ENCODE data around the gene GLP2R. TPM values are rescaled to one million over a fixed set of nuclear protein-coding genes. Genes with fewer than 3 reads are reported as not detected.

GLP2R gene
- total RNA-seq, 4 donors from 2014 or later: 7.2 to 17.2 (median 12.2) TPM

DNA sequence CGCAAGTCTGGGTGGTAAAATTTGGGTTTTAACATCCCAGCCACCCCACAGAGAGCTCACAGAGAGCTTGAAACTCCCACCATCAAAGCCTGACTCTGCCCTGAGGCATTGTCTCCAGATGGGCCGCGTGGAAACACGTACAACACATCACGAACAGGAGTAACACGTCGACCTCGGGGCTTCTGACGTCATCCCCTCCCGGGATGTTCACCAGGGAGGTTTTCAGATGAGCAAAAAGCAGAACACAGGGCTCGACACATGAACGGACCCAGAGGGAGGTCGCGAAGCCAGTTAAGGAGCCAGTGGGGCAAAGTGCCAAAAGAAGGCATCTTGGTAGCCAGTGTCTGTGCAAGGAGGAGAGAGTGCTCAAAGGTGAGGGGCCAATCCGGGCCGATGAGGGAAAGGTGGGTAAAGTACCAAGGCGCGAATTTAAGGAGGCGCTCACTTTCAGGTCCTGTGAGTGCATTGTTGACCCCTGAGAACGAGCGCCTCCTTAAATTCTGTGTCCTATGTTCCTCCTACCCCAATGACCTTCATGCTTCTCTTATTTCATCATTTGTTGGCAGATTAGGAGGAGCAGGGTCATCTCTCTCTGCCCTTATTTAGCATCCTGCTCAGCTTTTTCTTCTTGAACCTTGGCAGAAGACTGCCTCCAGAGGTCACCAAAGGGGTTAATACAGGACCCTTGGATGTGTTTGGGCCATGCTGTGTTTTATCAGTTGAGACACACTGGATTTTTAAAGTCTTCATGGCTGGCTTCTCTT, 73.7 kb downstream of the GLP2R start:
- Histone ChIP-seq H3K36me3 (no peaks in the 10 kb centered on the region), H3K27ac (peak overlapping the region in 2 of 4 donors; percentile 40 to 76), H3K4me3 (no peak overlapping the region), H3K27me3 (no peaks in the 10 kb centered on the region), H3K9me3 (no peaks in the 10 kb centered on the region), H3K4me1 (peaks cover 0 to 3% (median 0%) of the 10 kb centered on the region in 4 donors)
- WGBS, 2 donors (ENCODE audit: low coverage in 1 of 2): 81% methylated on average over 12 to 21 of the region's 21 CpGs
- intact Hi-C loops (cut with DNase I; ENCODE audit: low total_unique reads) (no loop called here), in situ Hi-C loops (cut with MboI; ENCODE audit: low pct_ligation_motif_present in 1 of 4, low pct_unique_long_range_greater_than_20kb in 1 of 4, low sequenced_read_pairs in 3 of 4) (loop anchor here in 2 of 4 donors (25.0 kb wide), 2 partner anchors 162 to 713 kb away; no protein-coding TSS in a partner anchor)
- no peak for TF ChIP-seq POLR2A (IDR thresholded peaks at IDR 0.05)
- DNase-seq: no peak

DNA sequence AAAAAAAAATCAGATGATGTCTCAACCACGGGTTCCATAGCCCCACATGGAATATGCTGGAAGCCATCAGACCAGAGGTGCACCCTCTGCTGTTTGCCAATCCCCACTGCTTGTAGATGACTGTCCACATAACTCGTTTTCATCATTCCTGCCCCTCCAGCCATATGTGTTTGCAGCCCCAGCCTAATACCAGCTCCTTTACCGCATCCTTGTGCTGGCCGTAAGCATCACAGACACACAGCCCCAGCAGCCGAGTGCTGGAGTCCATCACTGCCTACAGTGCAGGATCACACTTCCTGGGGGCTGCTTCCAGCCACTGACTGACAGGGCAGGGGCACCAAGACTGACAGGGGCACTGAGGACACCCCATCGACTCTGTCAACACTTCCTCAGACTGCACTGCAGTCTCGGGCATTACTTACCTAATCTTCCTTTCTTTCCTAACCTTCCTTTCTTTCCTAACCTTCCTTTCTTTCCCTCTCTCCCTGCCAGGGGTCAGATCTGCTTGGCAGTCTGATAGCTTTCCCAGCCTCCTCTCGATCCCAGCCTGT, 74.4 kb downstream of the GLP2R start:
- Histone ChIP-seq H3K27ac (peak overlapping the region; percentile 19 to 76 (median 38)), H3K4me3 (no peak overlapping the region), H3K4me1 (peaks cover 0 to 3% (median 0%) of the 10 kb centered on the region in 4 donors), H3K36me3 (no peaks in the 10 kb centered on the region), H3K9me3 (no peaks in the 10 kb centered on the region), H3K27me3 (no peaks in the 10 kb centered on the region)
- no peak for TF ChIP-seq POLR2A (IDR thresholded peaks at IDR 0.05)
- TF ChIP-seq, protein P1, sequence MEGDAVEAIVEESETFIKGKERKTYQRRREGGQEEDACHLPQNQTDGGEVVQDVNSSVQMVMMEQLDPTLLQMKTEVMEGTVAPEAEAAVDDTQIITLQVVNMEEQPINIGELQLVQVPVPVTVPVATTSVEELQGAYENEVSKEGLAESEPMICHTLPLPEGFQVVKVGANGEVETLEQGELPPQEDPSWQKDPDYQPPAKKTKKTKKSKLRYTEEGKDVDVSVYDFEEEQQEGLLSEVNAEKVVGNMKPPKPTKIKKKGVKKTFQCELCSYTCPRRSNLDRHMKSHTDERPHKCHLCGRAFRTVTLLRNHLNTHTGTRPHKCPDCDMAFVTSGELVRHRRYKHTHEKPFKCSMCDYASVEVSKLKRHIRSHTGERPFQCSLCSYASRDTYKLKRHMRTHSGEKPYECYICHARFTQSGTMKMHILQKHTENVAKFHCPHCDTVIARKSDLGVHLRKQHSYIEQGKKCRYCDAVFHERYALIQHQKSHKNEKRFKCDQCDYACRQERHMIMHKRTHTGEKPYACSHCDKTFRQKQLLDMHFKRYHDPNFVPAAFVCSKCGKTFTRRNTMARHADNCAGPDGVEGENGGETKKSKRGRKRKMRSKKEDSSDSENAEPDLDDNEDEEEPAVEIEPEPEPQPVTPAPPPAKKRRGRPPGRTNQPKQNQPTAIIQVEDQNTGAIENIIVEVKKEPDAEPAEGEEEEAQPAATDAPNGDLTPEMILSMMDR (IDR thresholded peaks at IDR 0.05): no peak
- no peak for TF ChIP-seq EP300 (IDR thresholded peaks at IDR 0.05; ENCODE audit: low read depth)
- no peak for TF ChIP-seq POLR2AphosphoS5 (IDR thresholded peaks at IDR 0.05)
- intact Hi-C loops (cut with DNase I; ENCODE audit: low total_unique reads): no loop called here
- in situ Hi-C loops (cut with MboI; ENCODE audit: low pct_ligation_motif_present in 1 of 4, low pct_unique_long_range_greater_than_20kb in 1 of 4, low sequenced_read_pairs in 3 of 4): loop anchor here in 1 of 4 donors (25.0 kb wide), 1 partner anchor 712 kb away; no protein-coding TSS in a partner anchor
- 19 to 43% methylated on average over 6 to 8 of the region's 8 CpGs for WGBS, 2 donors (ENCODE audit: low coverage in 1 of 2)
- no peak for DNase-seq

DNA sequence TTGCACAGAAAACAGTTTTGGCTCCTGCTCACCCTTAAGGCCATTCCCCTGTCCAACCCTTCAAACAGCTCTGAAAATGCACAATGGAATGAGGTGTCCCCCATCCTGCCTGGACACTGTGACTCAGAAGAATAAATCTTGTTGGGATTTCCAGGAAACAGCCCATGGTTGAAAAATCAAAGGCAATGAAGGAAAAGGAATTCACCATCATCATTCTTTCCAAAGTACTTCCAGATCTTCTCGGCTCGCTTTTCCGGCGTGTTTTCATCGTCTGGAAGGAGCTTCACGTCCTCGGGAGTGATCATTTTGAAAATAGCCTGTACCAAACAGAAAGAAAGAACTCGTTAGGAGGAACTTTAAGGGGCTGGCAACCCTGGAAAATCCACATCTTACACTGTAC, 75.1 kb downstream of the GLP2R start:
- no peak for DNase-seq
- Histone ChIP-seq H3K4me1 (peaks cover 0 to 3% (median 0%) of the 10 kb centered on the region in 4 donors), H3K27ac (peak overlapping the region; percentile 19 to 76 (median 38)), H3K27me3 (no peaks in the 10 kb centered on the region), H3K36me3 (no peaks in the 10 kb centered on the region), H3K9me3 (no peaks in the 10 kb centered on the region), H3K4me3 (no peak overlapping the region)
- intact Hi-C loops (cut with DNase I; ENCODE audit: low total_unique reads): no loop called here
- WGBS, 2 donors (ENCODE audit: low coverage in 1 of 2): 60 to 63% methylated on average over 8 of the region's 8 CpGs
- in situ Hi-C loops (cut with MboI; ENCODE audit: low pct_ligation_motif_present in 1 of 4, low pct_unique_long_range_greater_than_20kb in 1 of 4, low sequenced_read_pairs in 3 of 4): loop anchor here in 1 of 4 donors (25.0 kb wide), 1 partner anchor 712 kb away; no protein-coding TSS in a partner anchor
- TF ChIP-seq POLR2AphosphoS5 (IDR thresholded peaks at IDR 0.05): peak in 1 of 3 donors; percentile 52
- TF ChIP-seq, protein P1 (IDR thresholded peaks at IDR 0.05): no peak

DNA sequence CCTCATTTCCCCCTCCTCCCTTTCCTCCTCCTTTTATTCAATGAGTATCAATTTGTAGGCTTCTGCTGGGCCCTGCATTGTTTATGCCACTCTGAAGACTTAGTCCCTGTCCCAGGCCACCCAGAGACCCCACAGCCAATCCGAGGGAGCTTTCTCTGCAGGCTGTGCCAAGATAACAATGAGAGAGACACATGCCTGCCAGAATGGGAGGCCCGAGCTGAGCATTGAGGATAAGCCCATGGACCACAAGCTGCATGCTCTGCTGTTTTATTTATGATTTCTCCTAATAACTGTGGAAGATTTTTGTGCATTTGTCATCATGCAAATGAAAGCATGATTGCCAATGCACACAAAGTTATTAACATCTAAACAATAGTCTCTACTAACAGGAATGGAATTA, 76.4 kb downstream of the GLP2R start:
- Histone ChIP-seq H3K27ac (peak overlapping the region in 2 of 4 donors; percentile 54 to 76), H3K4me1 (peaks cover 0 to 3% (median 0%) of the 10 kb centered on the region in 4 donors), H3K4me3 (no peak overlapping the region), H3K36me3 (no peaks in the 10 kb centered on the region), H3K27me3 (no peaks in the 10 kb centered on the region), H3K9me3 (no peaks in the 10 kb centered on the region)
- intact Hi-C loops (cut with DNase I; ENCODE audit: low total_unique reads): no loop called here
- DNase-seq: no peak
- WGBS, 2 donors (ENCODE audit: low coverage in 1 of 2): 27 to 45% methylated on average over 2 of the region's 2 CpGs
- in situ Hi-C loops (cut with MboI; ENCODE audit: low pct_ligation_motif_present in 1 of 4, low pct_unique_long_range_greater_than_20kb in 1 of 4, low sequenced_read_pairs in 3 of 4): loop anchor here in 1 of 4 donors (25.0 kb wide), 1 partner anchor 710 kb away; no protein-coding TSS in a partner anchor
- TF ChIP-seq POLR2A (IDR thresholded peaks at IDR 0.05): no peak
